ENCODE measurements around the gene PPM1F. TPM values are rescaled to one million over a fixed set of nuclear protein-coding genes. Genes with fewer than 3 reads are reported as not detected.
"Not testable (repeated sequence)": the region's sequence is repeated elsewhere in the genome, so short reads cannot be mapped to it uniquely, and the experiment has no call there.

The PPM1F gene
- total RNA-seq, 1 donor from 2014 or later, result 40.1 TPM

DNA sequence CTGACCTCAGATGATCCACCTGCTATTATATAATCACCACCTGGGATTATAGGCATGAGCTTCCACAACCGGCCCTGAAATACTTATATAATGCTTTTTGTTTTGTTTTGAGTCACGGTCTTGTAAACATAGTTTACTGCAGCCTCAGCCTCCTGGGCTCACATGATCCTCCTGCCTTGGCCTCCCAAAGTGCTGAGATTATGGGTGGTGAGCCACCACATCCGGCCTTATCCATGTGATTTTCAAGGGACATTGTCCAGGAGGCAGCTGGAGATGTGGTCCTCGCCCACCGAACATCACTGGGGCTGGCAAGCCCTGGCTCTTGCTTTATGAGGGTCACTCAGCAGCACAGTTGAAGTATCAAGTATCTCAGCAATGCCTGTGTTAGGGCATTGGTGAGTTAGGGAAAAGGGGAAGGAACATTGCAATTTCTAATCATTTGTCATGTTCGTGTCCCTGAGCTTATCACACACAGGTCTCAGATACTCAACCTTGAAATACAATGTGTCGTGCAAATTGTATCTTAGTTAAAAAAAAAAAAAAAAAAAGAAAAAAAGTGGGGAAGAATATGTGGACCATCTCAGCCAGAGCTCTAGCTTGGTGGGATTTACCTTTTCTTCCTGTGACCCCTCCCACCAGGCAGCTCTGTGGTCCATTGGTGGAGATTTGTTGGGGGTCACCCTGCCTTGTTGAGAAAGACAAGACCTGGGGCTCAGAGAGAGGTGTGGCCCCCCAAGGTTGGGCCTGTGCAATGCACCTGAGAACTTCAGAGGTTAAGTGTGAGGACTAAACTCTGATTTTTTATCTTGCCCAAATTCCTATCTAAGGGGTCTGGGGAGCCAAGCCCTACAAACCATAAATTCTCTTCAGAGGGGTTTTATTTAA lies 44.8 kb downstream of the PPM1F start:
- DNase-seq, result no peak
- Mint-ChIP-seq H3K27ac (ENCODE audit: unreplicated experiment) (no peak overlapping the region), H3K9me3 (ENCODE audit: unreplicated experiment) (peaks cover 4% of the 10 kb centered on the region), H3K4me1 (ENCODE audit: low read depth, unreplicated experiment) (no peaks in the 10 kb centered on the region), H3K27me3 (ENCODE audit: unreplicated experiment) (peaks cover 5% of the 10 kb centered on the region), H3K4me3 (ENCODE audit: unreplicated experiment) (no peak overlapping the region), H3K36me3 (ENCODE audit: unreplicated experiment) (no peaks in the 10 kb centered on the region)
- TF ChIP-seq, protein P1, sequence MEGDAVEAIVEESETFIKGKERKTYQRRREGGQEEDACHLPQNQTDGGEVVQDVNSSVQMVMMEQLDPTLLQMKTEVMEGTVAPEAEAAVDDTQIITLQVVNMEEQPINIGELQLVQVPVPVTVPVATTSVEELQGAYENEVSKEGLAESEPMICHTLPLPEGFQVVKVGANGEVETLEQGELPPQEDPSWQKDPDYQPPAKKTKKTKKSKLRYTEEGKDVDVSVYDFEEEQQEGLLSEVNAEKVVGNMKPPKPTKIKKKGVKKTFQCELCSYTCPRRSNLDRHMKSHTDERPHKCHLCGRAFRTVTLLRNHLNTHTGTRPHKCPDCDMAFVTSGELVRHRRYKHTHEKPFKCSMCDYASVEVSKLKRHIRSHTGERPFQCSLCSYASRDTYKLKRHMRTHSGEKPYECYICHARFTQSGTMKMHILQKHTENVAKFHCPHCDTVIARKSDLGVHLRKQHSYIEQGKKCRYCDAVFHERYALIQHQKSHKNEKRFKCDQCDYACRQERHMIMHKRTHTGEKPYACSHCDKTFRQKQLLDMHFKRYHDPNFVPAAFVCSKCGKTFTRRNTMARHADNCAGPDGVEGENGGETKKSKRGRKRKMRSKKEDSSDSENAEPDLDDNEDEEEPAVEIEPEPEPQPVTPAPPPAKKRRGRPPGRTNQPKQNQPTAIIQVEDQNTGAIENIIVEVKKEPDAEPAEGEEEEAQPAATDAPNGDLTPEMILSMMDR (IDR thresholded peaks at IDR 0.05; ENCODE audit: partially characterized antibody, unreplicated experiment), result no peak

DNA sequence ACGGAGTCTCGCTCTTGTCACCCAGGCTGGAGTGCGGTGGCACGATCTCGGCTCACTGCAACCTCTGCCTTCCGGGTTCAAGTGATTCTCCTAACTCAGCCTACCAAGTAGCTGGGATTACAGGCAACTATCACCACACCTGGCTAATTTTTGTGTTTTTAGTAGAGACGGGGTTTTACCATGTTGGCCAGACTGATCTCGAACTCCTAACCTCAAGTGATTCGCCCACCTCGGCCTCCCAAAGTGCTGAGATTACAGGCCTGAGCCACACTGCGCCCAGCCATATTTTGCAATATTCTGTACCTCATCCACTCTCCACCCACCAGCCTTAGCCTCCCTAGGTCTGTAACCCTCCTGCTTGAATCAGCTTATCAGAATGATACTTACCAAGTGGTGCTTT lies 47.4 kb downstream of the PPM1F start:
- H3K4me3 Mint-ChIP-seq (ENCODE audit: unreplicated experiment); H3K4me1 Mint-ChIP-seq (ENCODE audit: low read depth, unreplicated experiment); H3K27me3 Mint-ChIP-seq (ENCODE audit: unreplicated experiment); H3K36me3 Mint-ChIP-seq (ENCODE audit: unreplicated experiment); DNase-seq; H3K27ac Mint-ChIP-seq (ENCODE audit: unreplicated experiment); H3K9me3 Mint-ChIP-seq (ENCODE audit: unreplicated experiment): not testable (repeated sequence)

- Mint-ChIP-seq H3K4me1 (ENCODE audit: low read depth, unreplicated experiment) (no peaks in the 10 kb centered on the region), H3K36me3 (ENCODE audit: unreplicated experiment) (no peaks in the 10 kb centered on the region), H3K4me3 (ENCODE audit: unreplicated experiment) (no peak overlapping the region), H3K27me3 (ENCODE audit: unreplicated experiment) (peaks cover 4% of the 10 kb centered on the region), H3K9me3 (ENCODE audit: unreplicated experiment) (peaks cover 3% of the 10 kb centered on the region), H3K27ac (ENCODE audit: unreplicated experiment) (no peak overlapping the region)
- TF ChIP-seq, protein P1 (IDR thresholded peaks at IDR 0.05; ENCODE audit: partially characterized antibody, unreplicated experiment), result no peak
- no peak for DNase-seq
These were observed 48.3 kb downstream of the PPM1F start for GRCh38 chr22:21904250-21904789.

- DNase-seq, result no peak
- no peak overlapping the region for H3K4me3 Mint-ChIP-seq (ENCODE audit: unreplicated experiment)
- no peak overlapping the region for H3K27ac Mint-ChIP-seq (ENCODE audit: unreplicated experiment)
- H3K36me3 Mint-ChIP-seq (ENCODE audit: unreplicated experiment), result no peaks in the 10 kb centered on the region
- TF ChIP-seq, protein P1 (IDR thresholded peaks at IDR 0.05; ENCODE audit: partially characterized antibody, unreplicated experiment), result no peak
- peaks cover 3% of the 10 kb centered on the region for H3K9me3 Mint-ChIP-seq (ENCODE audit: unreplicated experiment)
- H3K27me3 Mint-ChIP-seq (ENCODE audit: unreplicated experiment), result peaks cover 4% of the 10 kb centered on the region
- H3K4me1 Mint-ChIP-seq (ENCODE audit: low read depth, unreplicated experiment), result no peaks in the 10 kb centered on the region
These were observed 49.4 kb downstream of the PPM1F start for GRCh38 chr22:21903283-21903682.

DNA sequence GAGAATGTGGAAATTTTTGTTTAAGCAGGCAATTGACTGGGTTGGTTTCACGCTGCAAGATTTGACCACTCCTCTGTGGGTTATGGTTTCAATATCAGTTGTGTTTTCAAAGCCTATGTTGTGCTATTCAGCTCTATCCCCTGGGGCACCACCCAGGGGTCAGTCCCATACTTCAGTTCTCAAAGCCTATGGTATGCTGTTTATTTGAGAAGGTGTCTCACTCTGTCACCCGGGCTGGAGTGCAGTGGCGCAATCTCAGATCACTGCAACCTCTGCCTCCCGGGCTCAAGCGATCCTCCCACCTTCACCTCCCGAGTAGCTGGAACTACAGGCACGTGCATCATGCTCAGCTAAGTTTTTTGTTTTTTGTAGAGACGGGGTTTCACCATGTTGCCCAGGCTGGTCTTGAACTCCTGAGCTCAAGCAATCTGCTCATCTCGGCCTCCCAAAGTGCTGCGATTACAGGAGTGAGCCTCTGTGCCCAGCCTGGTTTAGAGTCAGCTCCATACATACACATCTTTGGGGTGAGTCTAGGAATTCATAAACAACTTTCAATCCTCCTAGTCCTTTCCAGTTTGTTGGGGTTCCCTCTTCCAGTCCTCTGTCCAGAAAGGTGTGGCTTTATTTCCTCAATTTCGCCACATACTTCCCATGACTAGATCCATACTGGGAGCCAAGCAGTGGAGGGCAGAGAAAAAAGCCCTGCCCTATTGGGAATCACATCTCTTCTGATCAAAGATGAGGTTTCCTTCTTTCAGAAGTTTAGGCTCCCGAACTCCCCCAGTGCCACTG lies 50.2 kb downstream of the PPM1F start:
- Mint-ChIP-seq H3K36me3 (ENCODE audit: unreplicated experiment) (no peaks in the 10 kb centered on the region), H3K4me3 (ENCODE audit: unreplicated experiment) (no peak overlapping the region), H3K4me1 (ENCODE audit: low read depth, unreplicated experiment) (no peaks in the 10 kb centered on the region), H3K27ac (ENCODE audit: unreplicated experiment) (no peak overlapping the region), H3K27me3 (ENCODE audit: unreplicated experiment) (peaks cover 4% of the 10 kb centered on the region), H3K9me3 (ENCODE audit: unreplicated experiment) (peaks cover 4% of the 10 kb centered on the region)
- no peak for DNase-seq
- TF ChIP-seq, protein P1 (IDR thresholded peaks at IDR 0.05; ENCODE audit: partially characterized antibody, unreplicated experiment), result no peak
